HG03521 (cell line): Measurements from ENCODE around the gene BCCIP.
A peak's percentile ranks its signal among the peaks of the same experiment; 100 is the strongest.

Experiments
- ATAC-seq: cut with Tn5 transposase; IDR thresholded peaks from one replicate; pipeline ENCODE4 v1.9.1; 2021; ENCODE audit warnings: mild to moderate bottlenecking, moderate library complexity; ENCODE audit not compliant: unreplicated experiment

The BCCIP gene

DNA sequence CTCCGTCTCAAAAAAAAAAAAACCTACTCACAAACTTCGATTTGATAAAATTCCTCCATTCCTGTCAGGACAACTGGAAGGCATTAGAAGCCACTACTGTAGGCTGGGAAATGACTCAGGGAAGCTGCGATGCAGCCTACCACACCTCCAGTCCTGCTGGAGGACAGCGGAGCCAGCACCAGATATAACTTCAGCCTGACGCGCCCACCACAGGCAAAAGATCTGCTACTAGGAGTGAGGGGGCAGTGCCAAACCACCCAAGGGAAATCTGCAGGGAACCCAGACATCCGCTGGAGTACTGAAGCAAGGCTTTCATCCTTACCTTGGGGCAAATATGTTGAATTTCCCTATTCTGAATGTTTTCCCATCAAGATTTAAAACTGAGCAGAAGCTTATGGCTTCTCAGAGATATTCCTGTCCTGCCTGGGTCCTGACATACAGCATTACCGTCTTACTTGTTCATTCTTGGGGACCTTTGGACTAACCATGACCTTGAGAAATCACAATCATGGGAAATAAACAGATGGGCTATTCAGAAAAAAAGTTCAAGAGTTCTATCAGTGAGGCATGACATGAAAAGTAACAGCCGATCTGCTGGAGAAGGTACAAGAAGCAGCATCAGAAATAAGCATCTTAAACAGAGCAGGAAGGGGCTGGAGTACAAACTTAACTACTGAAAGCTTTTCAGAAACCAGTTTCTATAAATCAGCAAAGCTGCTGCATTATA, 20.4 kb downstream of the BCCIP start:
- ATAC-seq: no peak

DNA sequence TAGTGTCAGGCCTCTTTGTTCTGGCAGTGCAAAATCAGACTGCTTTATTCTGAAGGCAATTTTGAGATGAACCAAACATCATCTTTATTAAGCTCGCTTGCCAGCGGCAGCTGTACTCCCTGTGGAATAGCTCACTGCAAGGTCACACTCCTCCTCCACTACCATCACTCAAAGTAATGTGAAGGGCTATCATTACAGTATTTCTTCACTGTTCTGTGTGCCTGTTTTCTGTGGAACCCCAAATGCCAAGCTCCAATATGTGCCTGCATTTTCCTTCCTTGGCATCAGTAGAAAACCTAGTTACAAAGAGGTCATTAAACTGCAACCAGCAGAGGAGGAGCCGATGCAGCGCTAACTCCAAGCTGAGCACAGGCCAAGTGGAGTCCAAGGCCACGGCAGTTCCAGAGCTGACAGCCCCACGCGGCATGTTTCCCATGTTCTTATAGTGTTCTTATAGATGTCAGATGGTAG, 21.4 kb downstream of the BCCIP start:
- no peak for ATAC-seq

DNA sequence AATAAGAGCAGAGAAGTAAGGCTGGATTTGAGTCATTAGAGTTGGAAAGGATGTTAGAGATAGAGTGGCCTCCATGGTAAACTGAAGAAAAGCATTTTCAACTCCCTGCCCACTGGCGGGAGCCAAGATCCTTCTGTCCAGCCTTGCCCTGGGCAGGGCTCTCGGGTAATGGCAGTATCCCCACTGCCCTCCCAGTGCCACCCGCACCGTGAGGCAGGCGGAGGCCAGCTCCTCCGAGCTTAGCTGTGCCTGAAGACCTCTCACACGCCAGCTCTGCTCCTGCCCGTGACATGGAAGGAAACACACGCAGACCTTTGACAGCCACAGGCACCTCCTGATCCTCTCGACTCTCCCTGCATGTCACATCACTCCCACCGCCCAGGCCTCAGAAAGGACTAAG, 22.3 kb downstream of the BCCIP start:
- no peak for ATAC-seq

DNA sequence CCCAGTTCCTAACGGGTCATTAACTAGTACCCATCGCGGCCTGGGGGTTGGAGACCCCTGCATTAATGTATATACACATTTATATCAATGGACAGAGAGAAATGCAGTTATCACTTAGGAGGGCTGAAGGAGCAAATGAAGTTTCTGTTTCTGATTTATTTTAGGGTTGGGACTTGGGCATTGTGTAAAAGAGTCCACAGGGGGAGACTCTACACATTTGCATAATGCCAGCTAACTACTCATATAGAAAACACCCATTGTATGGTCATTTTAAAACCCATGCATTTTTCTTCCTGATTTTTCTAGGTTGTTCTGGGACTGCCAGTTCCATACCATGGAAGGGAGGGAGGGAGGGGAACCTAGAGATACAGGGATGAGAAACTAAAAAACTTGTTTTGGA, 23.5 kb downstream of the BCCIP start:
- ATAC-seq: no peak

DNA sequence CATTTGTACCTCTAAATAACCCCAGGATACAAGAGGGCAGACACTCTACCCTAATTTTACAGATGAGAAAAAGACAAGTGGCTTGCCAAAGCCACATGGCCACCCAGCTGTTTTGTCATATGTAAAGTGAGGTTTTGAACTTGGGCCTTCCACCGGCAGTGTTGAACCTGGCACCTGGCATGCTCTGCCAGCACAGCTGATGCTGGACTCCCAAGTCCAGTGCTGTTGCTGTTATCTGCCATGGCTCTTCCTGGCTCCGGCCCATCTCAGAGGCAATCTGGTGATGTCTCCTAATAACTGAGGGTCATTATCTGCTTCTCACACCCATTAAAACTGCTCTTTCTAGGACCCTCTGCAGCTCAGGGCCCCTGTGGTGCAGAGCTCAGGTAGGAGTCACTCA, 25.0 kb downstream of the BCCIP start:
- no peak for ATAC-seq

DNA sequence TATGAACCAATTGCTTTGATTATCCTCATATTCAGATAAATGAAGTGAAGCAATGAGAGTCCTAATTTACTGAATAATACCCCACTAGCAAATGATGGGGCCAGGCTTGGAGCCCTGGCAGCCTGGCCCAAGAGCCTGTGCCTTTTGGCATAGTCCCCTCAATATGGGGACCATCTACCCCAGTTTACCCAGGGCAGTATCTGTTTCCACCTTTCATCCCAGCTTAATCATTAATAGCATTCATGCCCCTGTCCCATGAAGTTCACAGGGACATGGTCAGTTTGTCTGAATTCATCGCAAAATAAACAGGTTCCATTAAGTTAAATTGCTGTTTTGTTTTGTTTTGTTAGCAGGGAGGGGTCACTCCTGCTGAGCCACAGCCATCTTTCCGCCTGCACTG, 25.5 kb downstream of the BCCIP start:
- ATAC-seq: no peak

DNA sequence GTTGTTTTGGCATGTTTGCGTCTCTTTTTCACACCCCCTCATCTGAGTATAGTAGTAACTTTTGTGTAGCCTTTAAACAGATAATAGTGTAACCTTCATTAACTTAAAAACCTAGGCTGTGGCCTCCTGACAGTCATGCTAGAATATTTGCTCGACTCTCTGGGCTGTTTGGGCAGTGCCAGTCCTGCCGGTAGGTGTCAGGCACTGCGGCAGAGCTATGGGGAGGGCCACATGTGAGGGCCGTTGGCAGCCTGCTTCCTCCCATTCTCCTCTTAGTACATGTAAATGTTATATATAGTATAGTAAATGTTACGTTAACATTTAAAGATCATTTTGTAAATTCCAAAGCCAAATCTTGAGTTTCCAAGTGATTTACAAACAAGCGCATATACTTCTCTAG, 26.1 kb downstream of the BCCIP start:
- ATAC-seq: no peak

DNA sequence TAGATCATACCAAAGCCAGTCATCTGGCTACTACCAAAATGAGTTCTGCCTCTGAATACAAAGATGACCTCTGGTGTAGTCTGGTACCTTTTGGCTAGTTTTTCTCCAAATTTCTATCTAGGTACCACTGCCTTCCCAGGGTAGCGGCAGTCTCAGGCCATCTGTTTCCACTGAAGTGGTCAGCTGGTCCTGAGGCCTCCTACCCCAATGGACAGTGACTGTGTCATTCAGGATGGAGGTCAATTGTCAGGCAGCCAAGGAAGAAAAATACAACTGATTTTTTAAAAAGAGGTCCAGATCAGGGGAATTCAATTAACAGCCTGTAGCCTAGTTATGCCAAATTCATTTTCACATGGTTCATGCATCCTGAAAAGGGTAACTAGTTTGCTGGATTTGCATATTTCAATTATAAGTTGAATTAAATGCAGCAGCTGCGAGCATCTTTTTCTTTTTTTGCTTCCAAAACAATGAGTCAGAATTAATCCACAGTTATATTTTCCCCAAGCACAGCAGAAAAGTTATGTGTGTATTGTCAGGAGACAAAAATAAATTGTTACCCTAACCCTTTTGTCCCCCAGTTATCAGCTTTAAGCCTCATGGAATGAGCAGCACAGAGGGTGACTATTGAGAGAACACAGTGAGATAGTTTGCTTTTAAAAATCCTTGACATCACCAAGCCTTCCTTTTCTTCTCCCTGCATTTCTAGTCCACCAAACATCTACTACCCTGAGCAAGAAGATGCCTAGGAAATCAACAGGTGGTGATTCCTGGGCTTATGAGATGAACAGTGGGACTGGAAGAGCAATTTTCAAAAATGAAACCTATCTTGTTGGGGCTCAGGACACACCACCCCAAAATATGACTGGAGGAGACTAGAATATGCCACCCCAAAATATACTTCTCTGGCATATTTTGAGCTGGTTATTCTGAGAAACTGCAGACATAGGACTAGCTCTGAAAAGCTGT, 27.7 kb downstream of the BCCIP start:
- ATAC-seq: no peak

DNA sequence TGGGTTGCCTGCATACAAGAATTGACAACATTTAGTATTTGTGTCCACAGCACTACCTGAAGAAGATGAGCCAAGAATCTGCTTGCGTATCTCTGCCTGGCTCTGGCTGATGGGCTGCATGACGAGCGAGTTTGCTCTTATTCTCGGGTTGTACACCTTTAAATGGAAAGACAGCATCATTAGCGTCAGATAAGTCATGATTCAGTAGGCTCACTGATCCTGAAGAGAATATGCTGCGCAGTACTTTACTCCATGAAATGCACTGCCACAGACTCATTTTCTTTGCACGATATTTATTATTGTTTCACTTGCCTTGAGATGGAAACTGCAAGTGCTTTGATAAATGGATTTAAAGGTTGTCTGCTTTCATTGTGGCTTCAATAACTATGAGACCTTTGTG, 29.1 kb downstream of the BCCIP start:
- no peak for ATAC-seq

DNA sequence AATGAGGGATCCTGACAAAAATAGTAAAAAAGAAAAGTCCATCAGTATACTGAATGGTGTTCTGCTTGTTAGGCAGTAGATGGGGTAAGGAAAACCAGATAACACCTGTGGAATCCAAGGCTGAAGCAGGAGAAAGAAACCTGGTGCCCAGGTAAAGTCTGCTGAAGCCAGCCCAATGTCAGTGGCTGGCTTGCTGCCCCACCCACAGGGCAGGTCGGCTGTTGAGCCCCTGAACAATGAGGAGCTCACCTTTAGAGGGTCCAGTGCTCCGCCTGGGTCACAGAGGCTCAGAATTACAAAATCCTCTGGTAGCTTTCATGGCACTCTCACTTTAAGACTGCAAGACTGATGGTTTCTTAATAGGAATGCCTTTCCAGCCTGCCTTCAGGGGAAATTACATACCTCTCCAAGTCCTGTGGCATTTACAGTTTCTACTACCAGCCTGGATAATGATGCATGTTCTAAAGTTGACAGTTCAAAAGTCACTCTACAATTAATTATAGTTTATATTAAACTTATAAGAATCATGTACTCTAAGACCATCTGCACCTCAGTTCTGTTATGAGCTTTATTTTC, 33.9 kb downstream of the BCCIP start:
- ATAC-seq: no peak

DNA sequence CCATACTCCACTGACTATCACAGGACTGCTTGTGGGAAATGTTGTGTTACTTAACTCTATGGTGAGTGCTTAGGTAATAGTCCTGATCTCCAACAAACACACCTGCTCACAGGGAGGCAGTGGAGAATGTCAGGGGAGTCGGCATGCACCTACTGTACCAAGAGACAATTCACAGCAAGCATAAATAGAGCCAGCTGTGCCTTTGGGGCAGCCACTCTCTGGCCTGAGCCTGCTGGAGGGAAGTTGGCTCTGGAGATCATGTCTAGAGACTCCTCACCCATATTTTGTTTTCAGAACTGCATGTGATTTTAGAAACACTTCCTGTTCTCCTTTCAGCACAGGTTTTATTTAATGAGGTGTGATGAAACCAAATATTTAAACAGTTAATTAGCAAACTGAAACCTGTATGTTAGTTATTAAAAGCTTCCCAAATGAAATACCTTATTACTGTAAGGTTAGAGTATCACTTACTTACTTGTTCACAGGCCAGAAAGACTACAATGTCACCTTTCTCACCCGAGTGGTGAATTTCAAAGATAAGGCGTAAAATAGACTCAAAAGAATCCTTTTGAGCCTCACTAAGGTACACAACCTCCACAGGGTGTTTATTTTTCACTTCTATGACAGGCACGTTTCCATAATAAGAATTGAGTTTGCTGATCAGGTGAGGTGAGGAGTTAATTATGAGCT, 35.9 kb downstream of the BCCIP start:
- ATAC-seq: no peak

DNA sequence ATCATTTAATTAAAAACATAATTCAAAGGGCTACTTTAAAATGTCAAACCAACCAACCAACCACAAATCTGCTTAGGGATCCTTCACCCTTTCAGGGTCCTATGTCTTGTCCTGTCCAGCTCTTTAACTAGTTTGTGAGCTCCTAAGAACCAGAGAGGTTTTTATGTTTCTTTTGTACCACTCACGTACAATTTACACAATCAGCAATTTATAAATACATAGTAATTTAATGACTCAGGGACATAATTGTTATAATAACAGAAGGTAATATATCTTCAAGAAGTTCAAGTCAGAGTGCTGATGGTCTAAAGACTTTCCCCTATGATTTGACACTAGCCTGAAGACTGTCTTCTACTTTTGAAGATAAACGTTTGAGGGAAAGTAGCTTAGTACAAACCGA, 41.8 kb downstream of the BCCIP start:
- ATAC-seq: no peak

DNA sequence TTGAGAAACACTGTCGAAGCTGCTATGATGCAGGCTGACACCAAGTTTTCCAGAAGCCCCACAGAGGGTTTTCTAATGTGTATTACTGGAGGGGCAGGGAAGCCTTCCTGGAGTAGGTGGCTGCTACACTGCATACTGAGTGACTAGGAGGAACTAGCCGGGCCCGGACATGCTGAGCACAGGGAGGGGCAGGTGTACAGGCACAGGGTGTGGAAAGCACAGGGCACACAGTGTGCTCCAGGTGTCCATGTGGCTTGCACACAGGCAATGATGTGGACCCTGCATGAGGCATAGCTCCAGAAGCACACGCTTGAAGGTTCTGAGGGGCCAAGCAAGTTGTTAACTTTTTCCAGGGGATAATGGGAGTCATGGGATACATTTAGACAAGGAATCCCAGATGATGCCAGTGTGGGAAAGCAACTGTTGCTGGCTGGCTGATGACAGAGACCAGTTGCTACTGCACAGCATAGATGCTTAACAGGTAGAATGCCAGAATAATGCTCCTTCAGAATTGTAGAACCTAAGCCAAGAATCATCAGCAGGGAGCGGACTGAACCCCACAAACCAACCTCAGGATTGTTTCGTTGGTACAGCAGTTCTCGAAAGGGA, 43.2 kb downstream of the BCCIP start:
- ATAC-seq: no peak

DNA sequence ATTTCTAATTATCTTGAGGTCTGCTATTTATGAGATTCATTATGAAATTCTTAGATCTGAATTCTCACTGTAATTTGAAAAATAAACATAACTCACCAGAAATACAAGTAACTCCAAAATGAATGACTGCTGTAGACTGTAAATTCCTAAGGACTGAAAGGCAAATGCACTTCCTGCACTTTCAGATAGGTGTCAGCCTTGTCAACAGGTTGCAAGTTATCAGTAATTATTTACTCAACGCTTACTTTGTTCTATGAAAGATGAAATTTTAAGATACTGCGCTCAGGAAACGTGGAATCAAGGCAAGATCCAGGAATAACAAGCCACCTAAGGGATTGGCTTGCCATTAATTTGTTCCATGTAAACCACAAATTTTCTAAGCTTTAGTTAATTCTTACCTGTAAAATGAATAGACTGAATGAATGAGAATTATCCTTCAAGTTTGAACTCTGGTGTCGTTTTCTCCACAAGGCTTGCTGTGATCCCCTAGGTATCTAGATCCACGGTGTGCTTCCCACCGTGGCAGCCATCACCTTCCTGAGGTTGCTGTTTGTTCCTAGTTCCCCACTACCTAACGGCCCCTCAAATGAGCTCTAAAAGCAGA, 45.1 kb downstream of the BCCIP start:
- ATAC-seq: peak; percentile 50

DNA sequence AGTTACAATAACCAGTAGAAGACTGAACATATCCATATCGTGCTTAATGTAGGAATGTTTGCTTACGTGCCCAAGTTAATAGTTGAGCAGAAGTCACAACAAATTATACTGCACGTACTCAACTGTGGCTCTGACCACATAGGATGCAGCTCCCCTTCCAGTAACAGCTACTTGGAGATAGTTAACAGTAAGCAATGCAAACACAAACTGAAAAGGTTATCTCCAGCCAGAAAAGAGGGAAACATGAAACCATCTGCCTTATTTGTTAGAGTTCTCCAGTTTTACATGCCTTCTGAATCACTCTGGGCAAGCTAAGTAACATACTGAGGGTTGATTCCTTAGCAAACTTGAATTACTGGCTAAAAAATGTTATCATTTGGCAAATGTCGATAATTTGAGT, 48.0 kb downstream of the BCCIP start:
- ATAC-seq: no peak

DNA sequence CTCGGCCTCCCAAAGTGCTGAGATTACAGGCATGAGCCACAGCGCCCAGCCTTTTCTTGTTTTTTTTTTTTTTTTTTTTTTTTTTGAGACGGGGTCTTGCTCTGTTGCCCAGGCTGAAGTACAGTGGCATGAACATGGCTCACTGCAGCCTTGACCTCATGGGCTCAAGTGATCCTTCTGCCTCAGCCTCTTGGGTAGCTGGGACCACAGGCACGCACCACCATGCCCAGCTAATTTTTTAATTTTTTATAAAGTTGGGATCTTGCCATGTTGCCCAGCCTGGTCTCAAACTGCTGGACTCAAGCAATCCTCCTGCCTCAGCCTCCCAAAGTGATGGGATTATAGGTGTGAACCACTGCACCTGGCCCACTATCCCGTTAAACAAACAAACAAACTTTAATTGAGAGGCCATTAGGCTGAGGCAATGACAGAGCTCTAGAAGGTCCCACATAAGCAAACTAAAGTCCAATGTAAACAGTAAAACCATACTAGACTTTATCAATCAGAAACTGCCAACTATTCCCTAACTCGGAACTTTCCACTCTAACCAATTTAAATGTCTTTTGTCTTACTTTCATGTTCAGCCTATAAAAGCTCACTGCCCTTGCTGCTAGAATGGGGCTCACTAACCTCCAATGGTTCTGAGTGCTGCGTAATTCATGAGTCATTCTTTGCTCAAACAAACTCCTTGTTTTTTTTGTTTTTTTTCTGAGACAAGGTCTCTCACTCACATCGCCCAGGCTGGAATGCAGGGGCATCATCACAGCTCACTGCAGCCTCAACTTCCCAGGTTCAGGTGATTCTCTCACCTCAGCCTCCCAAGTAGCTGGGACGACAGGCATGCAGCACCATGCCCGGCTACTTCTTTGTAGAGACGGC, 55.9 kb downstream of the BCCIP start:
- no peak for ATAC-seq

DNA sequence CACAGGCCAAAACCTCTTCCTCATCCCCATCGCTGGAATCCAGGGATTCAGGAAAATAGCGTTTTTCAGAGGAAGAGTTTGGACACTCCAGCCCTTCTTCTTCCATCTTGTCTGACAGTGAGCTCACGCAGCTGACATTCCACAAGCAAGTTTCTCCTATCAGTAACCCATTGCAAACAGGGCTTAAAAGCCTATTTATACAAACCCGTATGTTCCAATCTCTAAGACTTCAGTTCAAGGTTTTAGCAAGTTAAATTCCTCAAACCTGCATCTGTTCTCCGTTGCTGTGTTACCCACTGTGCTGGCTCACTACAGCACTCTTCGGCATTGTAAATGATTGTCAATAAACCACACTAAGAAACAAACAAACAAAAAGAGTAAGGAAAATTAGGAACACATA, 57.4 kb downstream of the BCCIP start:
- no peak for ATAC-seq

DNA sequence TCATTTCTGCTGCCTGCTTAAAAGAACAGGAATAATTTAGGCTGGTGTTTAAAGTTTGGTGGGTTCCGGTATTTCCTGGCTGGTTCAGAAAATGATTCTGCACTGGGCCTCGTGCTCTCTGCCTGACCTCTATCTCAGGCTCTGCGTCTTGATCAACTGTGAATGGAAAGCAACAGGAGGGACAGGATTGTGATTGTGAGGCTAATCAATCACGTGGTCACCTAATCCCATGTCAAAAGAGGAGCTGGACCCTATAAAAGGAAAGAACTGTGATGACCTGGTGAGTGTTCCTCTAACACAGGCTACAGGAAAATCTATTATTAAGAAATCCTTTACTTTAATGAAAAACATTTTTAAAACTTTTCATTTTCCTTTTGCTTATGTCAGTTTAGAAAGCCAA, 57.8 kb downstream of the BCCIP start, which contains the start of gene DHX32:
DHX32 (minus strand) TSS at position 101 of the 400 bp plus-strand sequence. CDS start 468 bp downstream, outside the sequence.
- no peak for ATAC-seq

DNA sequence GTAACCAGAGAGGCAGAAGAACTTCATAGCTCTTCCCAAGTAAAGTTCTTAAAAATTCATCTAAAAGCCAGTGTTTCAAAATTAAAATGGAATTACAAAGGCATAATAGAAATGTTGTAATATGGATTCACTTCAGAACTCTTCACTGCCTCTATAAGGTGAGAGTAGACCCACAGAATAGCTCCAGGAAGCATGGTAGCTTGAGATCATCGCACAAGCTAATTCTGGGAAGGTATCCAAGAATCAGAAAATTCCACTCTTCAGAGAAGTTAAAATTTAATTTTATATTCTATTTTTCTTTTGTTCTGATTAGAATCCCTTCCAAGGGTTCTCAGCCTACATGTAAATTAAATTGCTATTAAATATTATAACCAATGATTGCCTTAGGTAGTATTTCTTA, 59.2 kb downstream of the BCCIP start:
- no peak for ATAC-seq
